DND-41 (cell line): ENCODE results near the gene EPB41L4A.
A peak's percentile ranks its signal among the peaks of the same experiment; 100 is the strongest.

Source experiments
- ATAC-seq: fragments of 200-7000 bp; cut with Tn5 transposase; 3 replicates; pipeline ENCODE4 v1.9.1; 2021; ENCODE audit warnings: low read depth; ENCODE audit not compliant: insufficient read depth
- DNase-seq: peaks from one replicate; pipeline ENCODE4 v3.0.0-alpha.2; 2020
- H2AFZ ChIP-seq: 2 replicates; pipeline ENCODE4 v1.6.0; 2012; ENCODE audit warnings: low read depth, low read length
- H3K27ac ChIP-seq: 2 replicates; pipeline ENCODE4 v1.5.1; 2012; ENCODE audit warnings: low read length, inconsistent platforms
- H3K27me3 ChIP-seq: fragments of 200-600 bp; sonication (generic); 2 replicates; pipeline ENCODE4 v1.6.0; 2012; ENCODE audit warnings: low read length, mild to moderate bottlenecking, inconsistent platforms; ENCODE audit not compliant: insufficient read depth, poor library complexity
- H3K36me3 ChIP-seq: 2 replicates; pipeline ENCODE4 v1.5.1; 2012; ENCODE audit warnings: low read length, inconsistent platforms; ENCODE audit not compliant: insufficient read depth
- H3K4me1 ChIP-seq: 2 replicates; pipeline ENCODE4 v1.5.1; 2012; ENCODE audit warnings: mild to moderate bottlenecking, low read length; ENCODE audit not compliant: insufficient read depth
- H3K4me2 ChIP-seq: 2 replicates; pipeline ENCODE4 v1.6.0; 2012; ENCODE audit warnings: mild to moderate bottlenecking, moderate library complexity, low read length, inconsistent platforms; ENCODE audit not compliant: insufficient read depth
- H3K4me3 ChIP-seq, 2 experiments: fragments of 200-600 bp in 1 of 2; shearing (Covaris generic) in 1 of 2; 2 replicates each; pipeline ENCODE4 v1.5.1; 2012 to 2016; ENCODE audit warnings: inconsistent platforms in 2 of 2, low read length in 2 of 2, mild to moderate bottlenecking in 2 of 2, low read depth in 1 of 2, moderate library complexity in 1 of 2
- H3K79me2 ChIP-seq: 2 replicates; pipeline ENCODE4 v1.6.0; 2012; ENCODE audit warnings: low read length, inconsistent platforms; ENCODE audit not compliant: insufficient read depth
- H3K9ac ChIP-seq: 2 replicates; pipeline ENCODE4 v1.6.0; 2012; ENCODE audit warnings: low read depth, mild to moderate bottlenecking, inconsistent platforms, low read length, moderate library complexity
- H3K9me3 ChIP-seq: 2 replicates; pipeline ENCODE4 v1.5.1; 2012; ENCODE audit warnings: low read length, moderate library complexity, mild to moderate bottlenecking, inconsistent platforms; ENCODE audit not compliant: insufficient read depth, severe bottlenecking
- H4K20me1 ChIP-seq: 2 replicates; pipeline ENCODE4 v1.6.0; 2012; ENCODE audit warnings: low read length; ENCODE audit not compliant: insufficient read depth
- EZH2 ChIP-seq: IDR thresholded peaks from 3 replicates; pipeline ENCODE4 v1.6.1; 2012; ENCODE audit warnings: borderline replicate concordance, low read depth, mild to moderate bottlenecking, moderate library complexity, low read length, inconsistent platforms; ENCODE audit not compliant: severe bottlenecking
- TF ChIP-seq, protein P1 (sequence below): IDR thresholded peaks from 2 replicates; pipeline ENCODE4 v1.5.1; 2012; ENCODE audit warnings: borderline replicate concordance, low read length, moderate library complexity, mild to moderate bottlenecking; ENCODE audit not compliant: poor library complexity, severe bottlenecking; ENCODE audit errors: extremely low read depth

The EPB41L4A gene

DNA sequence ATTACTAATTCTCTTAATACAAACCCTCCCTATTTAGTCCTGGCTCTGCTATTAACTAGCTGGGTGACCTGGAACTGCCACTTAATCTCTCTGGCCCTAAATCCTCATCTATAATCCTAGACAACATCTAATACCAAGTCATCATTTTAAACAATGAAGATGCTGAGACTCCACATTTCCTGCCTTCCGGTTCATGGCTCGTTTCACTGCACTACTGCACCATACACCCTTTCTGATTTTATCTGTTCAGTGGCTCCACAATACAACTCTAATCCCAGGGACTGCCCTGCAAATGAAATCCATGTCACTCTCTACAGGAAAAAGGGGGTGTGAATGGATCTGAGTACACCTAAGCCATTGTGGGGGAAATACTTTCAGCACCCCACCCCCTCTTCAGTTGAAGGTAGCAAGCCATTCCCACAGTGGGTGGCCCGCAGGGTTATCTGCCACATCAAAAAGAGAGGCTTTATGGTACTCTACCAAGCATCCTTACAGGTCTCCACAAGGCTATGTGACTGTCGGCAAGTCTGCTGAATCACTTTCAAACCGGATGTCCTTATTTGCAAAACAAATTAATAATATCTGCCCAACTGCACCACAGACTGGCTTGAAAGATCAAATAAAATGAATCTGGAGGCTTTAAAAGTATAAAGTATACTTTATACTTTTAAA is 89.5 kb downstream of the EPB41L4A start:
- DNase-seq (peak; percentile 55), ATAC-seq (peak; percentile 93)
- Histone ChIP-seq H3K4me1 (peaks cover 5% of the 10 kb centered on the region), H3K79me2 (no peaks in the 10 kb centered on the region), H3K4me3 (no peak overlapping the region), H2AFZ (no peak overlapping the region), H3K9ac (no peak overlapping the region), H3K4me2 (no peak overlapping the region), H4K20me1 (no peaks in the 10 kb centered on the region), H3K36me3 (no peaks in the 10 kb centered on the region), H3K27ac (no peak overlapping the region), H3K27me3 (peaks cover 44% of the 10 kb centered on the region), H3K9me3 (no peaks in the 10 kb centered on the region)
- TF ChIP-seq, protein P1, sequence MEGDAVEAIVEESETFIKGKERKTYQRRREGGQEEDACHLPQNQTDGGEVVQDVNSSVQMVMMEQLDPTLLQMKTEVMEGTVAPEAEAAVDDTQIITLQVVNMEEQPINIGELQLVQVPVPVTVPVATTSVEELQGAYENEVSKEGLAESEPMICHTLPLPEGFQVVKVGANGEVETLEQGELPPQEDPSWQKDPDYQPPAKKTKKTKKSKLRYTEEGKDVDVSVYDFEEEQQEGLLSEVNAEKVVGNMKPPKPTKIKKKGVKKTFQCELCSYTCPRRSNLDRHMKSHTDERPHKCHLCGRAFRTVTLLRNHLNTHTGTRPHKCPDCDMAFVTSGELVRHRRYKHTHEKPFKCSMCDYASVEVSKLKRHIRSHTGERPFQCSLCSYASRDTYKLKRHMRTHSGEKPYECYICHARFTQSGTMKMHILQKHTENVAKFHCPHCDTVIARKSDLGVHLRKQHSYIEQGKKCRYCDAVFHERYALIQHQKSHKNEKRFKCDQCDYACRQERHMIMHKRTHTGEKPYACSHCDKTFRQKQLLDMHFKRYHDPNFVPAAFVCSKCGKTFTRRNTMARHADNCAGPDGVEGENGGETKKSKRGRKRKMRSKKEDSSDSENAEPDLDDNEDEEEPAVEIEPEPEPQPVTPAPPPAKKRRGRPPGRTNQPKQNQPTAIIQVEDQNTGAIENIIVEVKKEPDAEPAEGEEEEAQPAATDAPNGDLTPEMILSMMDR = no peak
- no peak for TF ChIP-seq EZH2

DNA sequence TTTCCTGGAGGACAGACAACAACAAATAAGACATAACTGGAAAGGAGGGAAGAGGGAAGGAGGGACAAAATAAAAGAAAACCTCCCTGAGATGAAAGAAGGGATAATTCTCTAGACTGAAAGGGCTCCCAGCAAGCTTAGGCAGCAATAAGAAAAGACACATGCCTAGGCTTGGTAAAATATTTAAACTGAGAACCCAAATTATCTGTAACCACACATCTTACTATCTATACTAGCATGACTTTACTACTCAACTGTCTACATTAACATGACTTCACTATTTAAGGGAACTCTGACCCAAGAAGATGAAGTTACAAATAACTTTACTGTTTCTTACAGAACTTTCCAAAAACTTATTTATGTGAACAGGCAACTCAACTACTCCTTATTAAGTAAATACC is 95.9 kb downstream of the EPB41L4A start:
- no peak for TF ChIP-seq EZH2
- TF ChIP-seq, protein P1 = no peak
- Histone ChIP-seq H3K4me2 (no peak overlapping the region), H4K20me1 (no peaks in the 10 kb centered on the region), H3K9me3 (no peaks in the 10 kb centered on the region), H2AFZ (no peak overlapping the region), H3K4me1 (no peaks in the 10 kb centered on the region), H3K36me3 (no peaks in the 10 kb centered on the region), H3K4me3 (no peak overlapping the region), H3K27ac (no peak overlapping the region), H3K79me2 (no peaks in the 10 kb centered on the region), H3K27me3 (peaks cover 18% of the 10 kb centered on the region), H3K9ac (no peak overlapping the region)
- DNase-seq (no peak), ATAC-seq (no peak)

DNA sequence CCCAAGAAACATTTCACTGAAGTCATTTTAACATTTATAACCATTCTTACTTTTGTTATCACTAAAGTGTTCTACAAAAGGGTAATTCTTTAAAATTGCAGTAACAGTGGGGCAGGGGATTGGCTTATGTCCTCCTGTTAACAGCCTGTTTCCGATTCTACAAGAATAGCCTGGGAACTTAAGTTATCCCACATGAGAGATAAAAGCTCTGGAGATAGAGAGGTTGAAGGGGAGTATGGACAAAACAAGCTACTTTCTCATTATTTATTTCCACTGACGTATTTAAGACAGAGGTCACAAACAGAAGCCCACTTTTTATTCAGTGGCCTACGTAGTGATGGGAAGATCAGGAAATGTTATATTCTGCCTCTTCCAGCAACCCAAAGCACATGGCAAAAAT is 98.7 kb downstream of the EPB41L4A start:
- ATAC-seq (no peak), DNase-seq (no peak)
- Histone ChIP-seq H3K9ac (no peak overlapping the region), H3K36me3 (no peaks in the 10 kb centered on the region), H3K27me3 (peaks cover 14% of the 10 kb centered on the region), H4K20me1 (no peaks in the 10 kb centered on the region), H3K4me3 (no peak overlapping the region), H3K4me1 (no peaks in the 10 kb centered on the region), H2AFZ (no peak overlapping the region), H3K27ac (no peak overlapping the region), H3K4me2 (no peak overlapping the region), H3K79me2 (no peaks in the 10 kb centered on the region), H3K9me3 (no peaks in the 10 kb centered on the region)
- TF ChIP-seq EZH2 = no peak
- TF ChIP-seq, protein P1 = no peak
